Measurements from ENCODE around the gene SCN3A.

SCN3A gene

GRCh38 chr2:165144315-165144714 lies 59.5 kb downstream of the SCN3A start:
- DNase-seq (ENCODE audit: insufficient read length) (no peak), FAIRE-seq (no peak)
- no peak for TF ChIP-seq POLR2A (IDR thresholded peaks at IDR 0.05; ENCODE audit: low read depth, low read length)
- no peak for TF ChIP-seq TAF1 (IDR thresholded peaks at IDR 0.05; ENCODE audit: borderline replicate concordance, low read depth, low read length)
- TF ChIP-seq POLR2AphosphoS5 (IDR thresholded peaks at IDR 0.05; ENCODE audit: low read depth, low read length): no peak

- TF ChIP-seq TAF1 (IDR thresholded peaks at IDR 0.05; ENCODE audit: borderline replicate concordance, low read depth, low read length): no peak
- no peak for TF ChIP-seq POLR2AphosphoS5 (IDR thresholded peaks at IDR 0.05; ENCODE audit: low read depth, low read length)
- TF ChIP-seq POLR2A (IDR thresholded peaks at IDR 0.05; ENCODE audit: low read depth, low read length): no peak
- no peak for FAIRE-seq
- DNase-seq (ENCODE audit: insufficient read length): no peak
Observed at GRCh38 chr2:165141601-165142354, 62.1 kb downstream of the SCN3A start.

- DNase-seq (ENCODE audit: insufficient read length) (no peak), FAIRE-seq (no peak)
- TF ChIP-seq TAF1 (IDR thresholded peaks at IDR 0.05; ENCODE audit: borderline replicate concordance, low read depth, low read length) (no peak), POLR2A (IDR thresholded peaks at IDR 0.05; ENCODE audit: low read depth, low read length) (no peak), POLR2AphosphoS5 (IDR thresholded peaks at IDR 0.05; ENCODE audit: low read depth, low read length) (no peak)
Observed at GRCh38 chr2:165126244-165126643, 77.6 kb downstream of the SCN3A start.

GRCh38 chr2:165122521-165122920 lies 81.3 kb downstream of the SCN3A start:
- TF ChIP-seq TAF1 (IDR thresholded peaks at IDR 0.05; ENCODE audit: borderline replicate concordance, low read depth, low read length) (no peak), POLR2AphosphoS5 (IDR thresholded peaks at IDR 0.05; ENCODE audit: low read depth, low read length) (no peak), POLR2A (IDR thresholded peaks at IDR 0.05; ENCODE audit: low read depth, low read length) (no peak)
- DNase-seq (ENCODE audit: insufficient read length) (no peak), FAIRE-seq (peak; percentile 21)

- no peak for TF ChIP-seq TAF1 (IDR thresholded peaks at IDR 0.05; ENCODE audit: borderline replicate concordance, low read depth, low read length)
- no peak for TF ChIP-seq POLR2A (IDR thresholded peaks at IDR 0.05; ENCODE audit: low read depth, low read length)
- no peak for TF ChIP-seq POLR2AphosphoS5 (IDR thresholded peaks at IDR 0.05; ENCODE audit: low read depth, low read length)
- FAIRE-seq (no peak), DNase-seq (ENCODE audit: insufficient read length) (no peak)
Observed at GRCh38 chr2:165120740-165121467, 82.9 kb downstream of the SCN3A start.

GRCh38 chr2:165115258-165115657 lies 88.6 kb downstream of the SCN3A start:
- no peak for TF ChIP-seq TAF1 (IDR thresholded peaks at IDR 0.05; ENCODE audit: borderline replicate concordance, low read depth, low read length)
- no peak for TF ChIP-seq POLR2A (IDR thresholded peaks at IDR 0.05; ENCODE audit: low read depth, low read length)
- no peak for TF ChIP-seq POLR2AphosphoS5 (IDR thresholded peaks at IDR 0.05; ENCODE audit: low read depth, low read length)
- DNase-seq (ENCODE audit: insufficient read length): no peak
- FAIRE-seq: no peak

GRCh38 chr2:165114346-165114939 lies 89.4 kb downstream of the SCN3A start:
- FAIRE-seq: no peak
- no peak for DNase-seq (ENCODE audit: insufficient read length)
- no peak for TF ChIP-seq POLR2AphosphoS5 (IDR thresholded peaks at IDR 0.05; ENCODE audit: low read depth, low read length)
- TF ChIP-seq POLR2A (IDR thresholded peaks at IDR 0.05; ENCODE audit: low read depth, low read length): no peak
- TF ChIP-seq TAF1 (IDR thresholded peaks at IDR 0.05; ENCODE audit: borderline replicate concordance, low read depth, low read length): no peak

GRCh38 chr2:165113414-165113813 lies 90.4 kb downstream of the SCN3A start:
- TF ChIP-seq TAF1 (IDR thresholded peaks at IDR 0.05; ENCODE audit: borderline replicate concordance, low read depth, low read length): no peak
- TF ChIP-seq POLR2AphosphoS5 (IDR thresholded peaks at IDR 0.05; ENCODE audit: low read depth, low read length): no peak
- TF ChIP-seq POLR2A (IDR thresholded peaks at IDR 0.05; ENCODE audit: low read depth, low read length): no peak
- FAIRE-seq: no peak
- DNase-seq (ENCODE audit: insufficient read length): no peak

- FAIRE-seq (no peak), DNase-seq (ENCODE audit: insufficient read length) (no peak)
- TF ChIP-seq POLR2A (IDR thresholded peaks at IDR 0.05; ENCODE audit: low read depth, low read length): no peak
- TF ChIP-seq POLR2AphosphoS5 (IDR thresholded peaks at IDR 0.05; ENCODE audit: low read depth, low read length): no peak
- no peak for TF ChIP-seq TAF1 (IDR thresholded peaks at IDR 0.05; ENCODE audit: borderline replicate concordance, low read depth, low read length)
Observed at GRCh38 chr2:165112789-165113188, 91.1 kb downstream of the SCN3A start.

GRCh38 chr2:165112133-165112573 lies 91.7 kb downstream of the SCN3A start:
- TF ChIP-seq POLR2A (IDR thresholded peaks at IDR 0.05; ENCODE audit: low read depth, low read length) (no peak), POLR2AphosphoS5 (IDR thresholded peaks at IDR 0.05; ENCODE audit: low read depth, low read length) (no peak), TAF1 (IDR thresholded peaks at IDR 0.05; ENCODE audit: borderline replicate concordance, low read depth, low read length) (no peak)
- DNase-seq (ENCODE audit: insufficient read length) (no peak), FAIRE-seq (no peak)

GRCh38 chr2:165110394-165110793 lies 93.5 kb downstream of the SCN3A start:
- DNase-seq (ENCODE audit: insufficient read length) (no peak), FAIRE-seq (no peak)
- TF ChIP-seq POLR2AphosphoS5 (IDR thresholded peaks at IDR 0.05; ENCODE audit: low read depth, low read length): no peak
- no peak for TF ChIP-seq TAF1 (IDR thresholded peaks at IDR 0.05; ENCODE audit: borderline replicate concordance, low read depth, low read length)
- TF ChIP-seq POLR2A (IDR thresholded peaks at IDR 0.05; ENCODE audit: low read depth, low read length): no peak
